ENCODE measurements around the gene FNDC3B.

FNDC3B gene

DNA sequence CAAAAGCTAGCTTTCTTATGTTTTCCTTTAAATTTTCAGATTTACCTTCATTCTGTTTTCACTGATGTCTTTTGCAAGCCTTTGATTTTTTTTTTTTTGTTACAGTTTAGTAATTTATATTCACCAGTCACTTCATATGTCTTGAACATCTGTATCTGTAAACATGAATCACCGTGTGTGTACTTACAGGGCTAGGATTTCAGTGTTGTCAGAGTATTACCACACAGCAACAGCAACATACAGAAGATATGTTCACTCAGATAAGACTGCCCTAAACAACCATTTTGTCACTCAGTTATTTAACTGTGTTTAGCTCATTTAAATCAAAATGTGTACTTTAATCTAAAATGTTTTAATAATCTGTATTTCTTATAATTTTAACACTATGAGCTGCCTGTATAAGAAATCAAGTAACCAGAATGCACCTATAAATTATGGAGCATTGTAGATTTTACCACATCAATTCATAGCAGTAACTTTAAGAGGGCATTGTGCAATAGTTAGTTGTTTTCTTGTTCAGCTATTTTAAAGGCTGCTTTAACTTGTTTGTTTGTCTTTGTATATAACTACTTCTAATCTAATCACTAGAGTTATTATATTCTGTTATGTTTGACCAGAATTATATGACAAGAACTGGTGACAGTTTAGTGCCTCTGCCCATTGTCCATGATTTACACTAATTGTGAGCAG lies 358.5 kb downstream of the FNDC3B start:
- DNase-seq (ENCODE audit: low spot score): no peak

DNA sequence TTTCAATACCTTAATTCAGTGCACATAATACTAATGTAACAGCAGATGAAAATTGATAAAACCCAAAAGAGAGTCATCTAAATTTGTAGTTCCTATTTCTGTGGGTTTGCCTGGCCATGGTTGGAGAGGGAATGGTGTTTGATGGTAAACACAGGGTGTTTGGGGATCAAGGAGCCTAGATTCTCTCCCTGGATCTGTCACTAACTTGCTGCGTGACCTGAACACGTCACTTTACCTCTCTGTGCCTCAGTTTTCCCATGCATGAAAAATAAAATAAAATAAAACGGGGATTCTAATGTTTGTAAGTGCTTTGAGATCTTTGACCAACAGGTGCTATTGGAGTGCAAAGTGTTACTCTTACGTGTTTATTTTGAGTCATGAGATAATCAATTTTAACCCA lies 359.1 kb downstream of the FNDC3B start:
- DNase-seq (ENCODE audit: low spot score): no peak

DNA sequence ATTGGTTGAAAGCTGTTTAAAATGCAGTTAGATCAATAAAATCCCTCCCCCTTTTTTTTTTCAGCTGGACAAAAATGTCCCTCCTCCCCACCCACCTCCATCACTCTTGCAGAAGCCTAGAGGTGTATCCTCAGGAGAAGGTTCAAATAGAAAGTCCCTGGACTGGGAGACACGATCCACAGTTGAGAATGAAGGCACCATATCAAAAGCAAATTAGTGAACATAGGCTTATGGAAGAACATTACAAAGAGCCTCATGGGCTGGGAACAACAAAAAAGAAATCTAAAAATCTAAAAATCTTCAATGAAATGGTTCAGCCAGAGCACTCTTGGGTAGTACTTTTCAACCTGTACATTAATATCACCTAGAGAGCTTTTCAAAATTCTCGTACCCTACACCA lies 362.7 kb downstream of the FNDC3B start:
- DNase-seq (ENCODE audit: low spot score): no peak

DNA sequence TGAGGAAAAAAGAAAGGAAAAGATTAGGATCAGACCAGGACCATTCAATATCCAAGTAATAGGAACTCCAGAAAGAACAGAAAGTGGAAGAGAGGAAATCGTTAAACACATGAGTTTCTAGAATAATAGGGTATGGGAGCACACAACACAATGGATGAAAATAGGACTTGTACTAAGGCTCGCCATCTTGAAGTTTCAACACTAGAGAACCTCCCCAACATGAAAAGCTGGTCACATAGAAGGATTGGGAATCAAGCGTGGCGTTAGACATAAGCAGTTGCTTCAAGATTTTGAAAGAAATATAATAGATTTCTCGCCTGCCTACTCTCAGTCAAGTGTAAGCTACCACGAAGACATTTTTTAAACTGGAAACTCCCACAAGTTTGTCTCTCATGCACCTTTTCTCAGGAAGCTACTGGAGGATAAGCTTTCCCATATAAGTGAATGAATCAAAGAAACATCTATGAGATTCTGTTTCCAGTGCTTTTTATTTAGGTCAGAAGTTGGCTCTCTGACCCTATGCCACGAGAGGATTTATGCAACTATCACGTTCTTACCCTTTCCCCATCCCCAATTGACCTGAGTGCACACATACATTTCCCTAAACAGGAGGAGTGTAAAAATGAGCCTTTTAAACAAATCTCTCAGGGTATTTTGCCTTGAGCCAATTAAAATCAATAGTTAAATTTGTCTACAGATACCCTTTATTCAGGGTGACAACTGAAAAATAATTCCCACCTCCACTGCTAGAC lies 363.7 kb downstream of the FNDC3B start:
- no peak for DNase-seq (ENCODE audit: low spot score)

- DNase-seq (ENCODE audit: low spot score): no peak
Observed at GRCh38 chr3:172404237-172404962, 365.0 kb downstream of the FNDC3B start.

GRCh38 chr3:172405914-172406313 lies 366.5 kb downstream of the FNDC3B start:
- DNase-seq (ENCODE audit: low spot score): no peak

GRCh38 chr3:172407872-172408271 lies 368.5 kb downstream of the FNDC3B start:
- DNase-seq (ENCODE audit: low spot score): no peak

- DNase-seq (ENCODE audit: low spot score): no peak
Observed at GRCh38 chr3:172410702-172411477, 371.5 kb downstream of the FNDC3B start.

GRCh38 chr3:172411478-172411947 lies 372.1 kb downstream of the FNDC3B start:
- no peak for DNase-seq (ENCODE audit: low spot score)

DNA sequence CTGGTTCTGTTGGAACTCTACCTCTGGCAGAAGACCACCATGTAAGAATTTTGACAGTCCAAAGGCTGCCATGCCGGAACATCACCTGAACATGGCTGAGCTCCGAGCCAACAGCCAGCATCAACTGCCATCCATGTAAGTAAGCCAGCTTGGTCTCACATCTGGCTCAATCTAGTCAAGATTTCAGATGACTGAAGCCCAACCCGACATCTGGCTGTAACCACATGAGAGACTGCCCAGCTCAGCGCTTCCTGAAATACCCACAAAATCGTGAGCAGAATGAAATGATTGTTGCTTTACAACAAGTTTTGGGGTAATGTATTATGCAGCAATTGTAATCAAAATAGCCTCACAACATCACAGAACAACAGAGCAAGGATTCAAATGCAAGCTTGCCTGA lies 375.9 kb downstream of the FNDC3B start:
- no peak for DNase-seq (ENCODE audit: low spot score)

DNA sequence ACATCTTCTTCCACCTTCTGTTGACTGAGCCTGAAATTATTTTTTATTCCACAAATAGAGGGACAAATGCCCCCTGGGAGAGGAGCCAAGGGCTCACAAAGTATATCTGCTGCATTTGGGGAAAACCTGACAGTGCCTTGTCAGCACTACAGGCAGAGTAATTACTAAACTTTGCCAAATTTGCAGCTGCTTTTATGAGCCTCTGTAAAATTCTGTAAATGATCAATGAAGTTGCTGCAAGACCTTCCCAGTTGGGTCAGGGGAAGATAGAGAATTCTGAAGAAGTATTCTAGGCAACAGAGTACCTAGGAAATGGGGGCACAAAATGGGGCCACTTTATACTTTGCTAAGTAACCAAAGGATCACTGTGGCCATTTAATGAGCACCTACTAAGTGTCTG lies 398.3 kb downstream of the FNDC3B start:
- DNase-seq (ENCODE audit: low spot score): no peak

DNA sequence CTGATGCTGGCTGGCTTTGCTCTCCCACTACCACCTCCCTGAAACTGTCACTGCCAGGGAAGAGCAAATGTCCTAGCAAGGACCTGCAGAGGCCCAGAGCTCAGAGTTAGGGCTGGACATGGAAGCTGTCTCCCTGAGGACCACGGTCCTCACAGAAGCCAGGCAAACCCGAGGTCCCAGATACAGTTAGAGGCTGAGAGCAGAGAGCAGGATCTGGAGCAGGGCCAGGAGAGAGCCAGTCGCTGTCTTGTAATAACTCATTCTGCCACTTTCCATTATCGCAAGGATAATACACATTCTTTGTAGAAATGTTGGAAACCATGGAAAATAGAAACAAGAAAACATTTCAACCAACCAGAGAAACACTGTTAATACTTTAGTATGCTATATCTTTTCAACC lies 398.8 kb downstream of the FNDC3B start:
- no peak for DNase-seq (ENCODE audit: low spot score)

- DNase-seq (ENCODE audit: low spot score): no peak
Observed at GRCh38 chr3:172441581-172441980, 402.2 kb downstream of the FNDC3B start.

DNA sequence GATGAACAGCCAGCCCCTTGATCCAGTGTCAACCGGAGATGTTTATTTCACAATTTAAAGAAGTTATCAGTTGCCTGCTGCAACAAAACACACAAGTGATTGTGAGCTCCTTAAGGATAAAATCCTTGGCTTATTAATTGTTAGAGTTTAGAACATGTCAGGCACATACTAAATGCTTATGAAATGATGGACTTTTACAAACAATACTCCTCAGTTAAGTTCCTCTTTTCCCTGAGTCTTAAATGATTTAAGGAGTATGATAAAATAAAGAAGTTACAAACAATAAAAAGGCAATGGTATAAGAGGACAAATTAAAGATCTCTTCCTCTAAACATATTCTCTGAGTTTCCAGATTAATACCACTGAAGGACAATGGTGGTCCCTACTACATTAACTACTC lies 403.2 kb downstream of the FNDC3B start:
- DNase-seq (ENCODE audit: low spot score): no peak

DNA sequence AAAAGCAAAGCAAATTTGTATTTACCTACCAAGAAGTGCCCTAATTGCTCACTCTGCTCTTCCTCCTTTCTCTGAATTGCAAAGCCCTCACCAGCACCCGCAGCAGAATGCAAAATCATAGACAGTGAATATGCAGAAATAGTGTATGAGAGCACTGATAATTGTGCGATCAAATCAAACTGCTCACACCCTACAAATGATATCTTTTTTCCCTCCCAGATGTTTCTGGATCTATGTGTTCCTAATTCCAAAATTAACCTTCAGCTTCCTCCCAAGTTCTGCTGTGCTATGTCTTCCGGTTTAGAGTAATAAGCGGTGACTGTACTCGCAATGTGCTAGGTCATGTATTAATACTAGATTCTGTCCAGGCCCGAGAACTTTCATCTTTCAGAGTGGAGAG lies 405.4 kb downstream of the FNDC3B start:
- DNase-seq (ENCODE audit: low spot score): no peak

- DNase-seq (ENCODE audit: low spot score): no peak
Observed at GRCh38 chr3:172446198-172446597, 406.8 kb downstream of the FNDC3B start.

- DNase-seq (ENCODE audit: low spot score): no peak
Observed at GRCh38 chr3:172447611-172448579, 408.5 kb downstream of the FNDC3B start, which contains the start of gene GHSR. Gene GHSR, minus strand, starts transcription at chr3:172448456. Its CDS starts 43 bp downstream, at chr3:172448413.

DNA sequence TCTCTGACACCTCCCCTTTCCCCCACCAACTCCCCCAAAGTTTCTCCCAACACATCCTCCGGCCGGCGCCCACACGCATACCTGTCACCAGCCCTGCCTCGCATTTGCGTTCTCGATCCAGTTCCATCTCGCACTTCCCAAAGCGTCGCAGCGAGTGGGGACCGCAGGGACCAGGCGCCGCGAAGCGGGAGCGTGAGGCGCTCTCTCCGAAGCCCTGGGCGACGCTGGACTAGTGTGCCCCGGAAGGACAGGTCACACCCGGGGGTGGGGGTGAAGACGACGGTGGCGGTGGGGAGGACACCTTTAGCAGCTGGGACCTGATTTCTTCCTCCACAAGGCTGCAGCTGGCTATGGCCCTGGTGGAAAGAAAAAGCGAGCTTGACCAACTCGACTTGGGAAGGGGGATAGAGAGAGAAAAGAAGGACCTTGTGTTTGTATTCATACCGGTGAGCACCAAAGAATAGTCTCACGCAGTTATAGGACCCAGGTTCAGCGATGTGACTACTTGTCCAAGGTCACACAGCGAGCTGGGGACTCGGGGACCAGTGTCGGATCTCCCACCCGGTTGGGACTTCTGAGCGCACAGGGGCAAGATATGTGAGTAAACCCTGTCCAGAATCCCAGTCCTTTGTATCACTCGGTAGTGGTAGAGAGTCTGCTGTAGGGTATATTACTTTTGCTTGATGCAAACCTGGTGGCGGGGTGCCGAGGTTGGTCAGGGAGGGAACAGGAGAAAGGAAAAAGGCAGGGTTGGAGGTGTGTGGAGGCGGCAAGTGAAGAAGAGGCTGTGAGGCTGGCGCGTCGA lies 409.5 kb downstream of the FNDC3B start:
- no peak for DNase-seq (ENCODE audit: low spot score)

DNA sequence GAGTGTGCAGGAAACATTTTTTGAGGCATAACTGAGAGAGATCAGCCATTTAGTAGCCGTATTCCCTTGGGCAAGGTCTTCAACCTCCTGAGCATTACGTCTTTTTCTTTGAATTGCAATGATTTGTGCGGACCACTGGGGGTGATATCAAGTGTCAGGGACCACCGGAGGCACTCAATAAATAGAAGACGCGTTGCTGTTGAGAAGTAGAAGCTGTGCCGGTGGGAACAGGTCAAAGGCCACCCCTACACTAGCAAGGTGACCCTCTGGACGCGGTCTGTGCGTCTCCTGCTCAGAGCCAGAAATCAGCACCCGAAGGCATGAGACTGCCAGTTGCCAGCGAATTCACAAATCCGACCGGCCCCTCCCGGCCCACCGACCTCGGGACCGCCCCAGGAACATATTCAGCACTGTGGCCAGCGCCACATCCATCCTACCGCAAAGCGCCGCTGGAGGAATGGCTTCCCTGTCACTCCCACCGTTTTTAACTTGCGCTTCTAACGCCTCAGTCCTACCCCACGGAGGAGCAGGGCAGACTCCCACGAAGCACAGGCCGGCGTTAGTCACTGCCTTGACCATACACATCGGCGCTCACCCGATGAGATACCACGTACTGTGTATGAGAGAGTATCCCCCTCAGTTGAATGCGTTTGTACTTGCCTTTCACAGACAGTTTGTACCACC lies 410.2 kb downstream of the FNDC3B start:
- DNase-seq (ENCODE audit: low spot score): no peak

Measured in activated CD4-positive, alpha-beta T cell treated with anti-CD3 and anti-CD28 coated beads, Interleukin-2, Interleukin-4, amounts not matched to agents 100 ng/mL and 50 ng/mL, durations not matched to agents 16 hours and 8 hours (primary cell).